Neuronal stem cell (in vitro differentiated cells): ENCODE measurements around the gene TNNT1.

Source experiments
- DNase-seq: peaks from one replicate; pipeline ENCODE4 v3.0.0-alpha.2; 2013; ENCODE audit warnings: low spot score
- H2AFZ ChIP-seq: one replicate; pipeline ENCODE4 v1.6.1; 2013; ENCODE audit warnings: mild to moderate bottlenecking, low read length, inconsistent platforms
- H2AK5ac ChIP-seq: 2 replicates; pipeline ENCODE4 v1.6.1; 2013; ENCODE audit warnings: low read depth, mild to moderate bottlenecking, inconsistent platforms, low read length, moderate library complexity, mixed read lengths
- H2BK120ac ChIP-seq: 2 replicates; pipeline ENCODE4 v1.6.1; 2013; ENCODE audit warnings: low read depth, mild to moderate bottlenecking, inconsistent platforms, low read length, moderate library complexity, mixed read lengths
- H2BK12ac ChIP-seq: one replicate; pipeline ENCODE4 v1.6.1; 2013; ENCODE audit warnings: low read length, inconsistent platforms
- H2BK15ac ChIP-seq: 2 replicates; pipeline ENCODE4 v1.6.1; 2013; ENCODE audit warnings: mild to moderate bottlenecking, low read length, inconsistent platforms, mixed read lengths
- H2BK5ac ChIP-seq: one replicate; pipeline ENCODE4 v1.6.1; 2013; ENCODE audit warnings: inconsistent platforms, mild to moderate bottlenecking, low read length, moderate library complexity
- H3K14ac ChIP-seq: one replicate; pipeline ENCODE4 v1.6.1; 2013; ENCODE audit warnings: low read length, inconsistent platforms
- H3K18ac ChIP-seq: 2 replicates; pipeline ENCODE4 v1.6.1; 2013; ENCODE audit warnings: low read length, inconsistent platforms
- H3K23ac ChIP-seq: 2 replicates; pipeline ENCODE4 v1.6.1; 2013; ENCODE audit warnings: low read depth, mild to moderate bottlenecking, mixed read lengths, low read length, inconsistent platforms; ENCODE audit not compliant: poor library complexity
- H3K27ac ChIP-seq: replicated peaks from 3 replicates; pipeline ENCODE4 v1.5.1; 2013; ENCODE audit warnings: low read length, inconsistent platforms
- H3K27me3 ChIP-seq, 3 experiments: 2 replicates each; pipeline ENCODE4 v1.6.1; 2013; ENCODE audit warnings: low read length in 3 of 3, mild to moderate bottlenecking in 2 of 3, inconsistent platforms in 1 of 3, low read depth in 1 of 3, mixed read lengths in 1 of 3, moderate library complexity in 1 of 3; ENCODE audit not compliant: control insufficient read depth in 3 of 3, insufficient read depth in 3 of 3
- H3K36me3 ChIP-seq, 2 donors: replicated peaks in 1 of 2; 2 replicates each; pipeline ENCODE4 v1.6.1; 2013; ENCODE audit warnings: low read length in 2 of 2; ENCODE audit not compliant: control insufficient read depth in 2 of 2, insufficient read depth in 2 of 2
- H3K4ac ChIP-seq: 2 replicates; pipeline ENCODE4 v1.6.1; 2013; ENCODE audit warnings: inconsistent platforms, mild to moderate bottlenecking, low read length, moderate library complexity
- H3K4me1 ChIP-seq, 2 donors: 1 replicate in 1 of 2; 2 replicates in 1 of 2; pipeline ENCODE4 v1.6.1; 2013; ENCODE audit warnings: low read length in 2 of 2, low read depth in 1 of 2; ENCODE audit not compliant: control insufficient read depth in 2 of 2, insufficient read depth in 1 of 2
- H3K4me2 ChIP-seq: one replicate; pipeline ENCODE4 v1.6.1; 2013; ENCODE audit warnings: mild to moderate bottlenecking, low read length, inconsistent platforms; ENCODE audit not compliant: insufficient read depth, poor library complexity, severe bottlenecking
- H3K4me3 ChIP-seq, 2 donors: 2 replicates each; pipeline ENCODE4 v1.5.1; 2013; ENCODE audit warnings: low read length in 2 of 2, mild to moderate bottlenecking in 2 of 2, inconsistent platforms in 1 of 2, moderate library complexity in 1 of 2
- H3K79me1 ChIP-seq: one replicate; pipeline ENCODE4 v1.6.1; 2013; ENCODE audit warnings: low read depth, mild to moderate bottlenecking, inconsistent platforms, low read length, moderate library complexity
- H3K9ac ChIP-seq: one replicate; pipeline ENCODE4 v1.6.1; 2013; ENCODE audit warnings: mild to moderate bottlenecking, low read depth, low read length, inconsistent platforms; ENCODE audit not compliant: poor library complexity
- H3K9me3 ChIP-seq, 2 donors: replicated peaks in 1 of 2; 2 replicates each; pipeline versions ENCODE3 to v1.6.1; 2013; ENCODE audit warnings: low read length in 2 of 2, mild to moderate bottlenecking in 2 of 2, inconsistent platforms in 1 of 2, low read depth in 1 of 2, mixed read lengths in 1 of 2, moderate library complexity in 1 of 2; ENCODE audit not compliant: control insufficient read depth in 2 of 2, insufficient read depth in 1 of 2
- H4K8ac ChIP-seq: one replicate; pipeline ENCODE4 v1.6.1; 2013; ENCODE audit warnings: low read depth, mild to moderate bottlenecking, inconsistent platforms, low read length, moderate library complexity
- H4K91ac ChIP-seq: one replicate; pipeline ENCODE4 v1.6.1; 2013; ENCODE audit warnings: low read length, low read depth, mild to moderate bottlenecking, inconsistent platforms; ENCODE audit not compliant: poor library complexity
- WGBS, 2 donors: extraction: QIAGEN DNeasy Blood & Tissue Kit; methylation state at CpG; one replicate each; pipeline ENCODE4 v1.1.7; 2013; ENCODE audit warnings: missing lambda C conversion rate in 2 of 2, mixed read lengths in 1 of 2; ENCODE audit not compliant: insufficient read length in 2 of 2, insufficient replicate concordance in 1 of 2; ENCODE audit errors: extremely low coverage in 2 of 2; 5-methylcytosine and 5-hydroxymethylcytosine counted together

TNNT1 gene

GRCh38 chr19:55133639-55134444 is 15.2 kb downstream of the TNNT1 start:
- peak overlapping the region; percentile 88 for H2AK5ac ChIP-seq
- H3K27ac ChIP-seq, result no peak overlapping the region
- H3K23ac ChIP-seq, result no peak overlapping the region
- peak overlapping the region; percentile 66 for H2BK5ac ChIP-seq
- H2BK15ac ChIP-seq, result peak overlapping the region; percentile 89
- H3K4me2 ChIP-seq, result peak overlapping the region; percentile 2
- H3K14ac ChIP-seq, result peak overlapping the region; percentile 21
- DNase-seq, result no peak
- H3K4me3 ChIP-seq, result no peak overlapping the region
- H4K91ac ChIP-seq, result no peak overlapping the region
- no CpG with 5 or more reads among the region's 25 CpGs for WGBS, 2 donors
- H2AFZ ChIP-seq, result peak overlapping the region; percentile 81
- peak overlapping the region; percentile 84 for H2BK12ac ChIP-seq
- H3K9me3 ChIP-seq, result no peaks in the 10 kb centered on the region
- no peak overlapping the region for H4K8ac ChIP-seq
- no peaks in the 10 kb centered on the region for H3K79me1 ChIP-seq
- H3K9ac ChIP-seq, result peak overlapping the region; percentile 70
- H3K18ac ChIP-seq, result peak overlapping the region; percentile 90
- H3K36me3 ChIP-seq, result peaks cover 0 to 2% of the 10 kb centered on the region in 2 donors
- H2BK120ac ChIP-seq, result no peak overlapping the region
- peak overlapping the region; percentile 23 for H3K4ac ChIP-seq
- H3K4me1 ChIP-seq, result peaks cover 7 to 11% of the 10 kb centered on the region in 2 donors
- peaks cover 0 to 17% (median 0%) of the 10 kb centered on the region in 3 experiments for H3K27me3 ChIP-seq

- Histone ChIP-seq H3K14ac (no peak overlapping the region), H2BK15ac (no peak overlapping the region), H4K8ac (no peak overlapping the region), H3K27me3 (peaks cover 0 to 14% (median 0%) of the 10 kb centered on the region in 3 experiments), H3K4me1 (peaks cover 7 to 11% of the 10 kb centered on the region in 2 donors), H3K79me1 (no peaks in the 10 kb centered on the region), H3K9me3 (no peaks in the 10 kb centered on the region), H3K4ac (no peak overlapping the region), H2BK120ac (no peak overlapping the region), H3K4me2 (no peak overlapping the region), H2AK5ac (peak overlapping the region; percentile 52), H3K23ac (no peak overlapping the region), H3K36me3 (peaks cover 0 to 2% of the 10 kb centered on the region in 2 donors), H3K27ac (no peak overlapping the region), H2AFZ (peak overlapping the region; percentile 17), H3K9ac (no peak overlapping the region), H2BK5ac (no peak overlapping the region), H4K91ac (no peak overlapping the region), H2BK12ac (no peak overlapping the region), H3K18ac (no peak overlapping the region), H3K4me3 (no peak overlapping the region)
- no peak for DNase-seq
- WGBS, 2 donors, result no CpG with 5 or more reads among the region's 14 CpGs
These were observed 16.4 kb downstream of the TNNT1 start for GRCh38 chr19:55132453-55133129.

DNA sequence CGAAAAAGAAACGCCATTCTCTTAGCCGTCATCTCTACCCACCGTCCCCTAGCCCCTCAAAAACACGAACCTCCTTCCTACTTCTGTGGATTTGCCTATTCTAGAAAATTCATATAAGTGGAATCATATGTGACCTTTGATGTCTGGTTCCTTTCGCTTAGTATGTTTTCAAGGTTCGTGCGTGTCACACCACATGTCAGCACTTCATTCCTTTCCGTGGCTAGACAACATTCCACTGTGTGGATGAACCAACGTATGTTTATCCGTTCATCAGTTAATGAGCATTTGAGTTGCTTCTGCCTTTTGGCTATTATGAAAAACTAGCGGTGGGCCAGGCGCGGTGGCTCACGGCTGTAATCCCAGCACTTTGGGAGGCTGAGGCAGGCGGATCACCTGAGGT is 17.6 kb downstream of the TNNT1 start:
- Histone ChIP-seq H2BK5ac (no peak overlapping the region), H3K79me1 (no peaks in the 10 kb centered on the region), H2BK15ac (no peak overlapping the region), H3K9me3 (no peaks in the 10 kb centered on the region), H3K4me1 (peaks cover 7% of the 10 kb centered on the region in 2 donors), H3K9ac (no peak overlapping the region), H4K91ac (no peak overlapping the region), H3K4me2 (no peak overlapping the region), H3K18ac (no peak overlapping the region), H3K23ac (no peak overlapping the region), H3K14ac (no peak overlapping the region), H3K4me3 (no peak overlapping the region), H2AK5ac (no peak overlapping the region), H3K36me3 (peaks cover 0 to 2% of the 10 kb centered on the region in 2 donors), H2BK12ac (no peak overlapping the region), H2BK120ac (no peak overlapping the region), H3K27ac (no peak overlapping the region), H3K4ac (no peak overlapping the region), H3K27me3 (peaks cover 0 to 14% (median 0%) of the 10 kb centered on the region in 3 experiments), H4K8ac (no peak overlapping the region), H2AFZ (no peak overlapping the region)
- no peak for DNase-seq
- no CpG with 5 or more reads among the region's 16 CpGs for WGBS, 2 donors

GRCh38 chr19:55119053-55119452 is 30.0 kb downstream of the TNNT1 start:
- H3K4me1 ChIP-seq, result peaks cover 22 to 23% of the 10 kb centered on the region in 2 donors
- no peak overlapping the region for H2BK120ac ChIP-seq
- no peak overlapping the region for H2AK5ac ChIP-seq
- H3K4ac ChIP-seq, result no peak overlapping the region
- no CpG with 5 or more reads among the region's 14 CpGs for WGBS, 2 donors
- H3K18ac ChIP-seq, result peak overlapping the region; percentile 55
- H3K14ac ChIP-seq, result no peak overlapping the region
- H2AFZ ChIP-seq, result peak overlapping the region; percentile 93
- H2BK12ac ChIP-seq, result no peak overlapping the region
- H3K23ac ChIP-seq, result no peak overlapping the region
- peaks cover 17% of the 10 kb centered on the region for H3K79me1 ChIP-seq
- no peaks in the 10 kb centered on the region for H3K36me3 ChIP-seq
- no peak overlapping the region for H2BK15ac ChIP-seq
- H3K4me2 ChIP-seq, result peak overlapping the region; percentile 59
- H4K8ac ChIP-seq, result no peak overlapping the region
- H4K91ac ChIP-seq, result no peak overlapping the region
- H3K27me3 ChIP-seq, result peaks cover 0 to 21% (median 0%) of the 10 kb centered on the region in 3 experiments
- DNase-seq, result no peak
- H2BK5ac ChIP-seq, result no peak overlapping the region
- H3K9me3 ChIP-seq, result no peaks in the 10 kb centered on the region
- H3K27ac ChIP-seq, result no peak overlapping the region
- H3K4me3 ChIP-seq, result peak overlapping the region in 1 of 2 donors; percentile 83
- no peak overlapping the region for H3K9ac ChIP-seq
